Measurements from ENCODE around the gene PRKAR1A. TPM values are rescaled to one million over a fixed set of nuclear protein-coding genes. Genes with fewer than 3 reads are reported as not detected.

Gene PRKAR1A
- total and polyA plus RNA-seq, 2 of the 8 experiments (the other 6 are each of a cell fraction or from before 2014, with no cell fraction given), result 39.3 to 149 TPM

GRCh38 chr17:68497885-68498319 is 14.3 kb upstream of the PRKAR1A start (continued):
- TF ChIP-seq CHD7 (IDR thresholded peaks at IDR 0.05; ENCODE audit: insufficient replicate concordance, low read length), result no peak
- TF ChIP-seq ASH2L (IDR thresholded peaks at IDR 0.05; ENCODE audit: low read length), result no peak
- no peak for TF ChIP-seq FOSL1 (IDR thresholded peaks at IDR 0.05; ENCODE audit: insufficient read depth, low read depth, low read length)
- TF ChIP-seq CREB1 (IDR thresholded peaks at IDR 0.05), result no peak
- TF ChIP-seq RXRA (IDR thresholded peaks at IDR 0.05; ENCODE audit: insufficient read depth, low read depth, low read length), result no peak
- TF ChIP-seq JUND (IDR thresholded peaks at IDR 0.05; ENCODE audit: low read length), result no peak
- TF ChIP-seq KDM5A (IDR thresholded peaks at IDR 0.05; ENCODE audit: low read length), result no peak
- TF ChIP-seq CTCF (IDR thresholded peaks at IDR 0.05; ENCODE audit: control extremely low read depth in 1 of 3, insufficient read depth in 1 of 3, low read depth in 1 of 3, low read length in 3 of 3), result no peak
- TF ChIP-seq RBBP5 (IDR thresholded peaks at IDR 0.05; ENCODE audit: borderline replicate concordance, low read depth, low read length), result no peak
- TF ChIP-seq POU5F1 (IDR thresholded peaks at IDR 0.05; ENCODE audit: low read depth, low read length), result no peak
